KMS-11 (cell line): ENCODE measurements around the gene GARIN1A.

Source experiments
- H2AFZ ChIP-seq: fragments of 200-600 bp; sonication (generic); 2 replicates; pipeline ENCODE4 v1.6.1; 2016; ENCODE audit warnings: antibody characterized with exemption, mixed run types, low read depth
- H3K27ac ChIP-seq: fragments of 200-600 bp; sonication (generic); 2 replicates; pipeline ENCODE4 v1.6.1; 2016; ENCODE audit warnings: mild to moderate bottlenecking, mixed run types
- H3K27me3 ChIP-seq: fragments of 200-600 bp; sonication (generic); 2 replicates; pipeline ENCODE4 v1.6.1; 2017; ENCODE audit warnings: mild to moderate bottlenecking, low read depth, mixed run types, moderate library complexity; ENCODE audit not compliant: insufficient read depth
- H3K36me3 ChIP-seq: fragments of 200-600 bp; sonication (generic); 2 replicates; pipeline ENCODE4 v1.6.1; 2017; ENCODE audit warnings: mild to moderate bottlenecking, mixed run types; ENCODE audit not compliant: insufficient read depth
- H3K4me1 ChIP-seq: fragments of 200-600 bp; sonication (generic); 2 replicates; pipeline ENCODE4 v1.6.1; 2016; ENCODE audit warnings: mild to moderate bottlenecking, low read depth, mixed run types; ENCODE audit not compliant: poor library complexity, severe bottlenecking
- H3K4me2 ChIP-seq: fragments of 200-600 bp; sonication (generic); 2 replicates; pipeline ENCODE4 v1.7.0; 2016; ENCODE audit warnings: mild to moderate bottlenecking, mixed run types
- H3K4me3 ChIP-seq: fragments of 200-600 bp; sonication (generic); IDR thresholded peaks from 2 replicates; pipeline ENCODE4 v1.6.1; 2017; ENCODE audit warnings: low read depth, low read length, mixed read lengths; ENCODE audit not compliant: insufficient read depth
- H3K79me2 ChIP-seq: fragments of 200-600 bp; sonication (generic); 2 replicates; pipeline ENCODE4 v1.6.1; 2016; ENCODE audit warnings: low read depth, mixed run types; ENCODE audit not compliant: insufficient read depth
- H3K9ac ChIP-seq: fragments of 200-600 bp; sonication (generic); 2 replicates; pipeline ENCODE4 v1.6.1; 2016; ENCODE audit warnings: mild to moderate bottlenecking, mixed run types
- H4K20me1 ChIP-seq: fragments of 200-600 bp; sonication (generic); 2 replicates; pipeline ENCODE4 v1.6.1; 2016; ENCODE audit warnings: mild to moderate bottlenecking, mixed run types; ENCODE audit not compliant: insufficient read depth
- TF ChIP-seq, protein P1 (sequence below): fragments of 200-600 bp; sonication (generic); conservative IDR thresholded peaks from 2 replicates; pipeline ENCODE4 v1.6.1; 2017; ENCODE audit warnings: low read depth, mild to moderate bottlenecking, antibody characterized with exemption, low read length, moderate library complexity, mixed read lengths

Gene GARIN1A

DNA sequence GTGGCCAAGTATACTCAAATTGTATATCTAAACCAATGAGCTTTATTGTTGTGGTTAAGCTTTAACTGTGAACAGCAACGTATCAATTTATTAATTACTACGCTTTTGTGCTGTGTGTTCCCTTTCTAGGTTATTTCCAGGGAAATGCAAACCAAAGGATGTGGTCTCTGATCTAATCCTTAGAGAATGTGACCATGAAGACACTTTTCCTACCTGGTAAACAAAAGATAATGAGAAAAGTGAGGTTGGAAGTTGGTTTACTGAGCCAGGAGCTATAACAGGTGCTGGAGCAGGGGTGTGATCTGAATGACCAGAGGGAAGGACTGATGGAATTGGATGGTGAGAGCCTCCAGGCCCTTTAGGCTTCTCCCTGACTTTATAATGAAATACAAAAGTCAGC lies 41.7 kb downstream of the GARIN1A start:
- H3K4me3 ChIP-seq, result no peak overlapping the region
- no peak overlapping the region for H3K9ac ChIP-seq
- no peak overlapping the region for H3K4me2 ChIP-seq
- peaks cover 2% of the 10 kb centered on the region; the same call in 1 of the 2 replicates for H3K27me3 ChIP-seq
- no peak overlapping the region for H3K27ac ChIP-seq
- TF ChIP-seq, protein P1, sequence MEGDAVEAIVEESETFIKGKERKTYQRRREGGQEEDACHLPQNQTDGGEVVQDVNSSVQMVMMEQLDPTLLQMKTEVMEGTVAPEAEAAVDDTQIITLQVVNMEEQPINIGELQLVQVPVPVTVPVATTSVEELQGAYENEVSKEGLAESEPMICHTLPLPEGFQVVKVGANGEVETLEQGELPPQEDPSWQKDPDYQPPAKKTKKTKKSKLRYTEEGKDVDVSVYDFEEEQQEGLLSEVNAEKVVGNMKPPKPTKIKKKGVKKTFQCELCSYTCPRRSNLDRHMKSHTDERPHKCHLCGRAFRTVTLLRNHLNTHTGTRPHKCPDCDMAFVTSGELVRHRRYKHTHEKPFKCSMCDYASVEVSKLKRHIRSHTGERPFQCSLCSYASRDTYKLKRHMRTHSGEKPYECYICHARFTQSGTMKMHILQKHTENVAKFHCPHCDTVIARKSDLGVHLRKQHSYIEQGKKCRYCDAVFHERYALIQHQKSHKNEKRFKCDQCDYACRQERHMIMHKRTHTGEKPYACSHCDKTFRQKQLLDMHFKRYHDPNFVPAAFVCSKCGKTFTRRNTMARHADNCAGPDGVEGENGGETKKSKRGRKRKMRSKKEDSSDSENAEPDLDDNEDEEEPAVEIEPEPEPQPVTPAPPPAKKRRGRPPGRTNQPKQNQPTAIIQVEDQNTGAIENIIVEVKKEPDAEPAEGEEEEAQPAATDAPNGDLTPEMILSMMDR, result no peak
- H2AFZ ChIP-seq, result no peak overlapping the region
- peaks cover 4% of the 10 kb centered on the region for H3K4me1 ChIP-seq
- no peaks in the 10 kb centered on the region for H3K79me2 ChIP-seq
- H3K36me3 ChIP-seq, result no peaks in the 10 kb centered on the region
- no peaks in the 10 kb centered on the region for H4K20me1 ChIP-seq

DNA sequence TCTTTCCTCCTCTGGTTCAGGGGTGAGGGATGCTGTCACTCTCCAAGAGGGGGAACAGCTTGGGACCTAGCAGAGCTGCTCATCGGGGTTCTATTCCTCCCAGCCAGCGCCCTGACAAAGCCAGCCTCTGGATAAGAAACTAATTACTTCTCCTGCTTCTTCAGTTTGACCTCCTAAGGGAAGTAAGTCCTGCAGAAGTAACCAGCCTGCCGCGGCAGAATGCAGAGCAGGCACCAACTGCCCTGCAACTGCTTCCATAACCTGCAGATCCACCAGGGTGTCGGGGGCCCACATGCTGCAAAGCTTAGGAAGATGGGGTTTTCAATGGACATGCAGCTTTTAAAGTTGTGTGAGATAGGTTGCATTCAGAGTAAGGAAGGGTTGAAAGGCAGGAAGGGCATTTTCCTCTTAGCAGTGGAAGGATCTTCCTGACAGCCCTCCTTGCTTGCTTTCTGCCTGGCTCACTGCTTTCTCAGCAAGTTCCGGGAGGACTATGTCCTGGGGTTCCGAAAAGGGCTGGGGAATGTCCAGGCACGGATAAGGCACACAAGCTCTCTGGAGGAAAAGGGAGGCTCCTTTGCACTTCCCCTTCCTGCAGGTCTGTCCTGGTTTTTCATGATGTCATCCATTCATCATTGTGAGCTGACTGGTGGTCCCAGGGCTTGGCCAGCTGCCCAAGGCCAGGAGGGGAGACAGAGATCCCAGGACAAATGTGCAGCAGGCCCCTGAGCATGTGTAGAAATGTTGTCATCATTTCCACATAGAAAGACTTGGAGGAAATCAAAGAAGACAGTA lies 42.8 kb downstream of the GARIN1A start:
- Histone ChIP-seq H3K36me3 (no peaks in the 10 kb centered on the region), H3K27me3 (peaks cover 2% of the 10 kb centered on the region; the same call in 1 of the 2 replicates), H3K27ac (no peak overlapping the region), H2AFZ (no peak overlapping the region), H3K4me3 (no peak overlapping the region), H3K4me1 (peaks cover 15% of the 10 kb centered on the region), H3K9ac (no peak overlapping the region), H4K20me1 (no peaks in the 10 kb centered on the region), H3K4me2 (no peak overlapping the region), H3K79me2 (no peaks in the 10 kb centered on the region)
- TF ChIP-seq, protein P1, result no peak

DNA sequence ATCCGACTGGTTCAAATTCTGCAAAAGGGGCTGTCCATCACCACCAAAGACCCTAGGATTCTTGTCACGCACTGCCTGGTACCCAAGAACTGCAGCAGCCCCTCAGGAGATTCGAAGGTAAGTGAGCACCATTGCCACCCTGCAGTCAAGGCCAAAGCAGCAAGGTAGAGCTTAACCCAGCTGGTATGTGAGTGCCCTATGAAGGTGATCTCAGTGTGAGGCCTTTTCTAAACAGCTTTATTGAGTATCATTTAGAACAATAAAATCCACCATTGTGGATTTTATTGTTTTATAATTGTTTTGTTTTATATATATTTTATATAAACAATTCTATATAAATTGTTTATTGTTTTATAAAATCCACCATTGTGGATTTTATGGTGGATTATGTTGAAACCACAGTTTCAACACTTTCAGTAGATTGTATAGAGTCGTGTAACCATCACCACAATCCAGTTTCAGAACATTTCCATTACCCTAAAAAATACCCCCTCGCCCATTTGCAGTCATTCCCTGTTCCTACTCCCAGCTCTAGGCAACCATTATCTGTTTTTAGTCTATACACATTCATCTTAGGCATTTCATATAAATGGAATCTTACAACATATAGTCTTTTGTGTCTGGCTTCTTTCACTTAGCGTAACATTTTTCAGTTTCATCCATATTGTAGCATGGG lies 47.0 kb downstream of the GARIN1A start:
- Histone ChIP-seq H3K4me3 (no peak overlapping the region), H4K20me1 (no peaks in the 10 kb centered on the region), H3K36me3 (no peaks in the 10 kb centered on the region), H3K9ac (no peak overlapping the region), H3K79me2 (no peaks in the 10 kb centered on the region), H2AFZ (no peak overlapping the region), H3K4me2 (peak overlapping the region; percentile 18; the same call in 1 of the 2 replicates), H3K4me1 (peaks cover 17% of the 10 kb centered on the region), H3K27me3 (peaks cover 2% of the 10 kb centered on the region; the same call in 1 of the 2 replicates), H3K27ac (no peak overlapping the region)
- TF ChIP-seq, protein P1, result no peak

DNA sequence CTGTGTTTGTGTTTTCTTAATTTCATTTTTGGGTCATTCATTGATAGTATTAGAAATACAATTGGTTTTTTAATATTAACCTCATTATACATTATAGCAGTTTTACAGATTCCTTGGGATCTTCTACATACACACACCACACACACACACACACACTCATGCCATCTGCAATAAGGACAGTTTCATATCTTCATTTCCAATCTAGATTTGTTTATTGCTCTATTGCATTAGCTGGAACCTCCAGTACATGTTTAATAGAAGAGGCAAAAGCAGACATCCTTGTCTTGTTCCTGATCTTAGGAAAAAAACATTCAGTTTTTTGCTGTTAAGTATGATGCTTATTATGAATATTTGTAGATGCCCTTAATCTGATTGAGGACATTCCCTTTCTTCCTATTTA lies 49.3 kb downstream of the GARIN1A start:
- H3K4me2 ChIP-seq, result no peak overlapping the region
- H3K4me1 ChIP-seq, result peaks cover 17% of the 10 kb centered on the region
- H3K27me3 ChIP-seq, result no peaks in the 10 kb centered on the region; the same call in 1 of the 2 replicates
- TF ChIP-seq, protein P1, result no peak
- no peak overlapping the region for H3K4me3 ChIP-seq
- H2AFZ ChIP-seq, result no peak overlapping the region
- no peaks in the 10 kb centered on the region for H3K79me2 ChIP-seq
- H3K36me3 ChIP-seq, result no peaks in the 10 kb centered on the region
- H3K9ac ChIP-seq, result no peak overlapping the region
- no peak overlapping the region for H3K27ac ChIP-seq
- H4K20me1 ChIP-seq, result no peaks in the 10 kb centered on the region
